KOPT-K1 (cell line): ENCODE results near the gene OR8B3.
"Not testable (repeated sequence)": the region's sequence is repeated elsewhere in the genome, so short reads cannot be mapped to it uniquely, and the experiment has no call there.

Source experiments
- H3K27ac ChIP-seq: fragments of 200-600 bp; sonication (generic); 2 replicates; pipeline ENCODE4 v1.5.1; 2016; ENCODE audit warnings: antibody characterized with exemption, mild to moderate bottlenecking, low read depth, low read length; ENCODE audit not compliant: poor library complexity, severe bottlenecking
- H3K36me3 ChIP-seq: fragments of 200-600 bp; sonication (generic); 2 replicates; pipeline ENCODE4 v1.5.1; 2017; ENCODE audit warnings: antibody characterized with exemption, mild to moderate bottlenecking, low read length, moderate library complexity; ENCODE audit not compliant: insufficient read depth
- H3K9me3 ChIP-seq: fragments of 200-600 bp; sonication (generic); 2 replicates; pipeline ENCODE4 v1.5.1; 2017; ENCODE audit warnings: antibody characterized with exemption, low read length, mild to moderate bottlenecking; ENCODE audit not compliant: insufficient read depth, poor library complexity, severe bottlenecking

The OR8B3 gene

GRCh38 chr11:124403186-124403585, 4.4 kb upstream of the OR8B3 start:
- not testable (repeated sequence) for H3K36me3 ChIP-seq, H3K9me3 ChIP-seq

GRCh38 chr11:124402326-124402922, 3.6 kb upstream of the OR8B3 start:
- Histone ChIP-seq H3K27ac (no peak overlapping the region), H3K9me3 (no peaks in the 10 kb centered on the region), H3K36me3 (no peaks in the 10 kb centered on the region)

More at GRCh38 chr11:124403186-124403585, 4.4 kb upstream of the OR8B3 start:
- not testable (repeated sequence) for H3K27ac ChIP-seq

- H3K9me3 ChIP-seq, H3K36me3 ChIP-seq, H3K27ac ChIP-seq: not testable (repeated sequence)
Measured at GRCh38 chr11:124396847-124397246, 2.0 kb downstream of the OR8B3 start.

GRCh38 chr11:124394408-124394807, 4.4 kb downstream of the OR8B3 start:
- Histone ChIP-seq H3K36me3 (no peaks in the 10 kb centered on the region), H3K9me3 (no peaks in the 10 kb centered on the region), H3K27ac (no peak overlapping the region)

- H3K9me3 ChIP-seq, result no peaks in the 10 kb centered on the region
- H3K27ac ChIP-seq, result no peak within 1 kb of the TSS
- H3K36me3 ChIP-seq, result no peaks in the 10 kb centered on the region
Measured at GRCh38 chr11:124384399-124384798, 14.4 kb downstream of the OR8B3 start, which contains the start of gene OR8B2. TSS of gene OR8B2 (minus strand) at chr11:124384499. CDS start at chr11:124383343, 1,156 bp downstream.

GRCh38 chr11:124382857-124383256, 16.0 kb downstream of the OR8B3 start:
- not testable (repeated sequence) for H3K36me3 ChIP-seq

GRCh38 chr11:124380585-124380984, 18.2 kb downstream of the OR8B3 start:
- Histone ChIP-seq H3K27ac (no peak overlapping the region), H3K36me3 (no peaks in the 10 kb centered on the region), H3K9me3 (no peaks in the 10 kb centered on the region)

More at GRCh38 chr11:124382857-124383256, 16.0 kb downstream of the OR8B3 start:
- not testable (repeated sequence) for H3K9me3 ChIP-seq, H3K27ac ChIP-seq

GRCh38 chr11:124376280-124376679, 22.5 kb downstream of the OR8B3 start:
- no peak overlapping the region for H3K27ac ChIP-seq
- H3K36me3 ChIP-seq, result no peaks in the 10 kb centered on the region
- H3K9me3 ChIP-seq, result no peaks in the 10 kb centered on the region

GRCh38 chr11:124359566-124359965, 39.3 kb downstream of the OR8B3 start:
- H3K36me3 ChIP-seq, result no peaks in the 10 kb centered on the region
- H3K27ac ChIP-seq, result no peak overlapping the region
- H3K9me3 ChIP-seq, result no peaks in the 10 kb centered on the region

GRCh38 chr11:124346311-124346955, 52.4 kb downstream of the OR8B3 start:
- H3K9me3 ChIP-seq, result no peaks in the 10 kb centered on the region
- H3K36me3 ChIP-seq, result no peaks in the 10 kb centered on the region
- no peak overlapping the region for H3K27ac ChIP-seq
